Measurements from ENCODE around the gene CTSF.

- TF ChIP-seq TCF7L2 (IDR thresholded peaks at IDR 0.05; ENCODE audit: low read depth, low read length), result no peak
- no peak for TF ChIP-seq CTCF (IDR thresholded peaks at IDR 0.05)
- no peak for TF ChIP-seq REST (IDR thresholded peaks at IDR 0.05; ENCODE audit: insufficient read depth in 1 of 2, low read depth in 2 of 2, low read length in 1 of 2)
- no peak for TF ChIP-seq POLR2AphosphoS5 (IDR thresholded peaks at IDR 0.05; ENCODE audit: low read depth, low read length)
Measured at GRCh38 chr11:66600219-66600618, 31.8 kb upstream of the CTSF start.

Data from Panc1 (cell line).